SKM-1 (cell line): Measurements from ENCODE around the gene MRPL45.

Source experiments
- DNase-seq: peaks from one replicate; lab custom pipeline; 2025; ENCODE audit not compliant: unreplicated experiment; lab: John Stamatoyannopoulos, UW

Gene MRPL45

GRCh38 chr17:38344420-38344745 lies 47.4 kb downstream of the MRPL45 start:
- no peak for DNase-seq

DNA sequence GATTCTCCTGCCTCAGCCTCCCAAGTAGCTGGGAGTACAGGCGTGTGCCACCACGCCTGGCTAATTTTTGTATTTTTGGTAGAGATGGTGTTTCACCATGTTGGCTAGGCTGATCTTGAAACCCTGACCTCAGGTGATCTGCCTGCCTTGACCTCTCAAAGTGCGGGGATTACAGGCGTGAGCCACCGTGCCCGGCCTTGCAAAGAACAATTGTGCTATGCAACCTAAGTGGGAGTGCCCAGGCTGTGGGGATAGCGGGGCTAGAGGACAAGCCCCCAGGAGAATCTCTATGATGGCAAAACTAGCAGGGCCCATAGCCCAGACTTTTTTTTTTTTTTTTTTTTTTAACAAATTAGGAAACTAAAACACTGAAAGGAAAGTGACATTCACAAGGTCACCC lies 48.8 kb downstream of the MRPL45 start:
- DNase-seq: no peak

DNA sequence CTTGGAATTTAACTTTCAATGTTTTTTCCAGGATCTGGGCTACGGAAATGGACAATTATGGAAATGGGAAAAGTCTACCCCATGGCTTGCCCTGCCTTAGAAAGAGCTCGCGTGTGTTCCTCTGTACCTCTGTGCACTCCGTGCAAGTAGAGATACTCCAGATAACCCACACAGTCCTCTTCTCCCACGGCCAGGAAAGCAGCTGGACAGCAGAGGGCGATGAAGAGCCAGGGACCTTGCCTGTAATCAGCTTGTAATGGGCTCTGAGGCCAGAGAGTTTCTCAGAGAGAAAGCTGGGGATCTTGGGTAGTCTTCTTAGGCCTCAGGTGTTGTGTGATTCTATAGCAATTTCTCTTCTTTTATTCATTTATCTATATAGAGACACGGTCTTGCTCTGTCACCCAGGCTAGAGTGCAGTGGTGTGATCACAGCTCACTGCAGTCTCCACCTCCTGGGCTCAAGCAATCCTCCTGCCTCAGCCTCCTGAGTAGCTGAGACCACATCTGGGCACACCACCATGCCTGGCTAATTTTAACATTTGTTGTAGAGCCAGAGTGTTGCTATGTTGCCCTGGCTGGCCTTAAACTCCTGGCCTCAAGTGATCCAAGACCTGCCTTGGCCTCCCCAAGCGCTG lies 52.2 kb downstream of the MRPL45 start:
- peak; percentile 87 for DNase-seq

DNA sequence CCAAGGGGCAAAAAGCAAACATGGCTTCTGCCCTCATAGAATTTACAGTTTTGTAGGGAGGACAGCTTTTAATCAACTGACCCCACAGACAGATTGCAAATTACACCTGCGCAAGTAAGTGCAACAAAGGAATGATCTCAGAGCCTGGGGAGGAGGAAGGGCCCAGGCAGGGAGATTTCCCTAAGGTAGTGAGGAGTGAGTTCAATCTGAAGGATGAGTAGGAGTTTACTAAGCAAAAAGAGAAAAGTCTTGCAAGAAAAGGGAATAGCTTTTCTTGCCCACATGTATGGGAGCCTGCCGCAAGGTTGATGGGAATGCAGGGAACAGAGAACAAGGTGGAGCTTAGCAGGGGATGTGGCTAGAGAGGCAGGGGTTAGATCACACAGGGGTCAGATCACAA lies 53.1 kb downstream of the MRPL45 start:
- no peak for DNase-seq

DNA sequence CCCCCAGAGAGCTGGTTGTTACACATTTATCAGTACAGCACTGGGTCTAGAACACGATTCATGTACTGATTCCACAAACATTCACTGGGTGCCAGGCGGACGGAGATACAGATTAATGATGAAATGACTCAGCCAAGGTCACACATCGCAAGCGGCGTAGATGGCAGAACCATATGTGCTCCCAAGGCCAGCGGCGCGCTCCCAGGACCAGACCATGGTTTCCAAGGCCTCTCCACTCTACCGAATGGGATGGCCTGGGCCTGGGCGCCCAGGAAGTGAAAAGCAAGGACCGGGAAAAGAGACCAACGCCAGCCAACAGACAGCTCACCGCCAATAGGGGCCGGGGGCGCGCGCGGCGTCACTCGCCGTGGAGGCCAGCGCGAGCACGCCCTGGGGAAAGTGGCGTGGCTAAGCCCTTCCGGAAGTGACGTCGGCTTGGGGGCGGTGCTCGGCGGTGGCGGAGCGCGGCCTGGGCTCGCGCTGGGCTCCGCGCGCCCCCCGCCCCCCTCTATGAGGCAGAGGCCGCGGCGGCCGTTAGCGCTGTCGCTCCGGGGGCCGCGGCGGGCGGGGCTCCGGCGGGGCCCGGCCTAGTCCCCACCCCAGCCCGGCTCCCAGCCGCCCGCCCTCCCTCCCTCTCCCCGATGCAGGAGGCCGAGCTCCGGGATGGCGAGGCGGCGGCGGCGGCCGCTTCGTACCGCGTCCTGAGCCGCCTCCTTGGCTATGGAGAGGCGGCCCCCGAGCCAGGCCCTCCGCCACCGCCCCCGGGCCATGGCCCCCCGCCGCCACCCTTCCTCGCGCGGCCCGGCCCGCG lies 54.6 kb downstream of the MRPL45 start, which contains the start of gene SOCS7:
TSS of gene SOCS7 (plus strand) at position 433 of the 811 bp plus-strand sequence. CDS start at position 642, 209 bp downstream.
- DNase-seq: peak; percentile 85

GRCh38 chr17:38352245-38353085 lies 55.5 kb downstream of the MRPL45 start:
- DNase-seq: no peak

DNA sequence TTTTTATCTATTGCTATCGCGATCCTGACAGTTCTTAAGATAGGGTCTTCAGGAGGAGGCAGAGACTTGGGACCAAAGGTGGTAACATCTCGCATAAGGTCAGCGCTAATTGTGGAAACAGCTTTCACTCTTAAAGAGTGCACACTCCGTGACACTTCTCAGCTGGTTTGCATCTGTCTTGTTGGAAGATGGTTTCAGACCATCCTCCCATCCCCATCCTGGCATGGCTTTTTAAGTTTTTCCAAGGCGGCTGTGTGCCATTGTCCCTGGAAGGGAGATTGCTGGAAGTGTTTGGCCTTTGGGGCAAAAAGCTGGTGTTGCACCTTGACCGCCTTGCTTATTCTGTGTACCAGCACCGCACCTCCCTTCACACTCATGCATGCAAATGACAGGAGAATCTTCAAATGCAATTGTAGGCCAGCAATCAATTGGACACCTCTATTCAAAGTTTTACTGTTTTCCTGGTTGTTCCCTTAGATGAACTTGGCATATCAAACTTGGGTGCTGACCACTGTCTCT lies 56.2 kb downstream of the MRPL45 start:
- no peak for DNase-seq

GRCh38 chr17:38353668-38354067 lies 56.7 kb downstream of the MRPL45 start:
- no peak for DNase-seq

GRCh38 chr17:38354466-38354865 lies 57.5 kb downstream of the MRPL45 start:
- DNase-seq: no peak

- DNase-seq: no peak
Observed at GRCh38 chr17:38355251-38355650, 58.3 kb downstream of the MRPL45 start.

GRCh38 chr17:38357486-38358123 lies 60.6 kb downstream of the MRPL45 start:
- DNase-seq: no peak

DNA sequence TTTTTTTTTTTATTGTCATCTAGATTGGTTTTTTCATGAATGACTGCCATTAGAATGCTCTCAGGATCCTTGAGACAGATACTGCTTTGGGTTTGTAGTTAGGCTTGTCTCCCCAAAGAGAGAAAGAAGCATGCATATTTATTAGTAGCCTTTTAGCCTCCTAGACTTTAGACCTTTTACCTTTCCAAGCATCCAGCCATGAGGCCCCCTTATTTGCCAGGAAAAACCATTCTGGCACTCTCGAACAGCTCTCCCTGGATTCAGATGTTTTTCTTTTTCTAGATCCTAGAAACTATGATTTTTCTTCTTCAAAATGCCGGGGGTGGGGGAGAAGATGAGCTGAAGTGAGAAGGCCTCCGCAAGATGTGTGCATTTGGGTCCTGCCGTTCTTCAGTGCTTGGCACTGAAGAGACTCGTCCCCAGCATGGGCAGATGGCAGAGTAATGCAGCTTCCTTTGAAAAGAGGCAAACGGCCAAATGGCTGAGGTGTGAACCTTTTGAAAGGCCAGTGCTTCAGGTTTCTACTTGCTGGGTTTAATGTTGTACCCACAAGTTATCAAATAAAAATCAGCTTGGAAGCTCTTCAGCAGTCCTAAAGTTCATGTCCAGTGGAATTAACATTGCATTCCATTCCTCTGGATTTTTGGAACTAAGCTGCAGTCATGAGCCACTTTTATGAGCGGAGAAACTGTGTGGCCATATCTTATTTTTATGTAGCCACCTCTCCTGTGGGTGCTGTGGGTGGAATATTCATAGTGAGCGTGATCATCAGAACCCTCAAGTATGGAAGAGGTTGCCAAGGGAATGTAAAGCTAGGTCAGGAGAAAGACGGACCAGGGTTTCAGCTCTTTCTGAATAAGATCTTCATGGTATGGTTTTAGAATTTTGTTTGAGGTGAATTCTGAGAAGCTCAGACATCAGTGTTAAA lies 61.9 kb downstream of the MRPL45 start:
- DNase-seq: no peak

GRCh38 chr17:38361694-38362465 lies 64.9 kb downstream of the MRPL45 start:
- no peak for DNase-seq

DNA sequence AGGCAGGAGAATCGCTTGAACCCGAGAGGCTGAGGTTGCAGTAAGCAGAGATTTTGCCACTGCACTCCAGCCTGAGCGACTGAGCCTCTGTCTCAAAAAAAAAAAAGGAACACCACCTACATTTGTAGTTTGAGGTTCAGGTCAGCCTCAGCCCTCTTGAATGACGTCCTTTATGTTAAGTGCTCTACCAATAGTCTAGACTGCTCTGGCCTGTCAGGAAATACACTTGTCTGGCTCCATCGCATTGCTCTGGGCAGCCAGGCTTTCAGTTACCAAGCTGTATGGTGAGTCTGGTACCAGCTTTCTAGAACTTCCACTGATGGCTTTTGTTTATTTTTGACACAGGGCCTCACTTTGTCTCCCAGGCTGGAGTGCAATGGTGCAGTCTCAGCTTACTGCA lies 66.0 kb downstream of the MRPL45 start:
- no peak for DNase-seq

DNA sequence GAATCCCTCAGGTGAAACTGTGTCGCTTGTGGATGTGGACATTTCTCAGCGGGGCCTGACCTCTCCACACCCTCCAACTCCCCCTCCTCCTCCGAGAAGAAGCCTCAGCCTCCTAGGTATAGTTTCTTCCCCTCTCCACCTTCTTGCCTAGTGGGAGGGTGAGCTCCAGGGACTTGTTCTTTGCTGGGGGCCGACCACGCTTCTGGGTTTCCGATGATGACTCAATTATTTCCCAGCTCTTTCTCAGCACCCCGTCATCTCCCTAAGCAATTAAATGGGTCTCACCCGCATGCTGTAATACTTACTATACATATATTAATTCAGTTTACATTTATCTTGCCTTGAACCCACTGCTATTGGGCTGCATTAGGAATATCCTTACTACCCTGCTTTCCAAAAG lies 67.8 kb downstream of the MRPL45 start:
- no peak for DNase-seq

GRCh38 chr17:38369124-38369886 lies 72.3 kb downstream of the MRPL45 start:
- DNase-seq: no peak
